Measurements from ENCODE around the gene SGMS2.

GRCh38 chr4:107870916-107871786 lies 46.4 kb downstream of the SGMS2 start:
- TF ChIP-seq CTCF (IDR thresholded peaks at IDR 0.05) (no peak), POLR2A (IDR thresholded peaks at IDR 0.05) (no peak)

All from adrenal gland (tissue), 5 donors.